Forelimb muscle (tissue), 1 donor: ENCODE data around the gene NDUFB10. TPM values are rescaled to one million over a fixed set of nuclear protein-coding genes. Genes with fewer than 3 reads are reported as not detected.

Experiments used
- DNase-seq: peaks from one replicate; pipeline ENCODE4 v3.0.0-alpha.2; 2013; ENCODE audit warnings: low read depth
- polyA plus RNA-seq: library from polyadenylated mRNA; unstranded; fragments of 120-200 nt; gene quantifications from one replicate; pipeline ENCODE4 v1.2.1, GENCODE V29; 2013; ENCODE audit not compliant: insufficient read length

NDUFB10 gene
- polyA plus RNA-seq, 1 donor = 121 TPM

- peak; percentile 74 for DNase-seq
Measured at GRCh38 chr16:1971796-1972489, 12.6 kb downstream of the NDUFB10 start, which contains the start of gene TBL3. Gene TBL3, plus strand, starts transcription at chr16:1972053. Its CDS starts 112 bp downstream, at chr16:1972165.

GRCh38 chr16:1972490-1972877 lies 13.1 kb downstream of the NDUFB10 start:
- DNase-seq = no peak

GRCh38 chr16:1973461-1974156 lies 14.3 kb downstream of the NDUFB10 start:
- no peak for DNase-seq

GRCh38 chr16:1974157-1975070 lies 15.1 kb downstream of the NDUFB10 start:
- no peak for DNase-seq

- DNase-seq = no peak
Measured at GRCh38 chr16:1975432-1976215, 16.3 kb downstream of the NDUFB10 start.

- DNase-seq = no peak
Measured at GRCh38 chr16:1976216-1976520, 16.8 kb downstream of the NDUFB10 start.

- DNase-seq = no peak
Measured at GRCh38 chr16:1976951-1977874, 17.9 kb downstream of the NDUFB10 start.

GRCh38 chr16:1977875-1978268 lies 18.5 kb downstream of the NDUFB10 start:
- DNase-seq = no peak

- no peak for DNase-seq
Measured at GRCh38 chr16:1978476-1979120, 19.3 kb downstream of the NDUFB10 start.

GRCh38 chr16:1979271-1980029 lies 20.1 kb downstream of the NDUFB10 start:
- DNase-seq = no peak

GRCh38 chr16:1980030-1980769 lies 20.9 kb downstream of the NDUFB10 start:
- DNase-seq = no peak

- no peak for DNase-seq
Measured at GRCh38 chr16:1980770-1981087, 21.4 kb downstream of the NDUFB10 start.

- no peak for DNase-seq
Measured at GRCh38 chr16:1981398-1981836, 22.1 kb downstream of the NDUFB10 start, which contains the start of gene NOXO1. Gene NOXO1, minus strand, starts transcription at chr16:1981469. Its CDS starts 290 bp downstream, at chr16:1981179.

GRCh38 chr16:1982013-1982433 lies 22.7 kb downstream of the NDUFB10 start:
- no peak for DNase-seq

GRCh38 chr16:1982991-1983543 lies 23.7 kb downstream of the NDUFB10 start:
- no peak for DNase-seq

GRCh38 chr16:1983544-1984346 lies 24.4 kb downstream of the NDUFB10 start, which contains the start of gene GFER:
Gene GFER, plus strand, starts transcription at chr16:1984193. Its CDS starts 26 bp downstream, at chr16:1984219.
- DNase-seq = peak; percentile 60
